ENCODE results near the gene SAE1. TPM values are rescaled to one million over a fixed set of nuclear protein-coding genes. Genes with fewer than 3 reads are reported as not detected.
"Not testable (repeated sequence)": the region's sequence is repeated elsewhere in the genome, so short reads cannot be mapped to it uniquely, and the experiment has no call there.

Gene SAE1
- total and polyA plus RNA-seq, 8 donors = 16.2 to 373 (median 43.5) TPM

GRCh38 chr19:47243364-47243775 lies 112.7 kb downstream of the SAE1 start:
- H3K27ac ChIP-seq = peak overlapping the region; percentile 29 to 80 (median 70)
- 17 to 23% (median 22%) methylated on average over 6 to 9 of the region's 9 CpGs for WGBS, 5 donors
- TF ChIP-seq POLR2A (IDR thresholded peaks at IDR 0.05) = no peak
- TF ChIP-seq POLR2AphosphoS5 (IDR thresholded peaks at IDR 0.05) = no peak
- no peak for TF ChIP-seq EP300 (IDR thresholded peaks at IDR 0.05)
- TF ChIP-seq, protein P1, sequence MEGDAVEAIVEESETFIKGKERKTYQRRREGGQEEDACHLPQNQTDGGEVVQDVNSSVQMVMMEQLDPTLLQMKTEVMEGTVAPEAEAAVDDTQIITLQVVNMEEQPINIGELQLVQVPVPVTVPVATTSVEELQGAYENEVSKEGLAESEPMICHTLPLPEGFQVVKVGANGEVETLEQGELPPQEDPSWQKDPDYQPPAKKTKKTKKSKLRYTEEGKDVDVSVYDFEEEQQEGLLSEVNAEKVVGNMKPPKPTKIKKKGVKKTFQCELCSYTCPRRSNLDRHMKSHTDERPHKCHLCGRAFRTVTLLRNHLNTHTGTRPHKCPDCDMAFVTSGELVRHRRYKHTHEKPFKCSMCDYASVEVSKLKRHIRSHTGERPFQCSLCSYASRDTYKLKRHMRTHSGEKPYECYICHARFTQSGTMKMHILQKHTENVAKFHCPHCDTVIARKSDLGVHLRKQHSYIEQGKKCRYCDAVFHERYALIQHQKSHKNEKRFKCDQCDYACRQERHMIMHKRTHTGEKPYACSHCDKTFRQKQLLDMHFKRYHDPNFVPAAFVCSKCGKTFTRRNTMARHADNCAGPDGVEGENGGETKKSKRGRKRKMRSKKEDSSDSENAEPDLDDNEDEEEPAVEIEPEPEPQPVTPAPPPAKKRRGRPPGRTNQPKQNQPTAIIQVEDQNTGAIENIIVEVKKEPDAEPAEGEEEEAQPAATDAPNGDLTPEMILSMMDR (IDR thresholded peaks at IDR 0.05) = no peak
- DNase-seq = no peak
- intact Hi-C loops (cut with DNase I; ENCODE audit: low total_unique reads) = no loop called here
- no peaks in the 10 kb centered on the region for H3K36me3 ChIP-seq
- H3K27me3 ChIP-seq = peaks cover 0 to 32% (median 17%) of the 10 kb centered on the region in 3 donors
- no peaks in the 10 kb centered on the region for H3K9me3 ChIP-seq
- peak overlapping the region; percentile 15 to 34 (median 25) for H3K4me3 ChIP-seq
- H3K4me1 ChIP-seq = peaks cover 45 to 64% (median 55%) of the 10 kb centered on the region in 4 donors

- TF ChIP-seq, protein P1 (IDR thresholded peaks at IDR 0.05) = peak in 6 of 7 experiments; percentile 45 to 99 (median 98)
- peak; percentile 68 to 88 (median 71) for TF ChIP-seq POLR2AphosphoS5 (IDR thresholded peaks at IDR 0.05)
- TF ChIP-seq POLR2A (IDR thresholded peaks at IDR 0.05) = no peak
- DNase-seq = peak; percentile 91 to 98
- Histone ChIP-seq H3K4me3 (peak overlapping the region; percentile 23 to 34 (median 26)), H3K27ac (peak overlapping the region; percentile 13 to 80 (median 70)), H3K27me3 (peaks cover 0 to 32% (median 17%) of the 10 kb centered on the region in 3 donors), H3K9me3 (no peaks in the 10 kb centered on the region), H3K4me1 (peaks cover 45 to 64% (median 54%) of the 10 kb centered on the region in 4 donors), H3K36me3 (no peaks in the 10 kb centered on the region)
- intact Hi-C loops (cut with DNase I; ENCODE audit: low total_unique reads) = no loop called here
- WGBS, 5 donors = 2 to 3% (median 2%) methylated on average over 29 to 46 of the region's 46 CpGs
Observed at GRCh38 chr19:47243776-47244547, 113.3 kb downstream of the SAE1 start.

DNA sequence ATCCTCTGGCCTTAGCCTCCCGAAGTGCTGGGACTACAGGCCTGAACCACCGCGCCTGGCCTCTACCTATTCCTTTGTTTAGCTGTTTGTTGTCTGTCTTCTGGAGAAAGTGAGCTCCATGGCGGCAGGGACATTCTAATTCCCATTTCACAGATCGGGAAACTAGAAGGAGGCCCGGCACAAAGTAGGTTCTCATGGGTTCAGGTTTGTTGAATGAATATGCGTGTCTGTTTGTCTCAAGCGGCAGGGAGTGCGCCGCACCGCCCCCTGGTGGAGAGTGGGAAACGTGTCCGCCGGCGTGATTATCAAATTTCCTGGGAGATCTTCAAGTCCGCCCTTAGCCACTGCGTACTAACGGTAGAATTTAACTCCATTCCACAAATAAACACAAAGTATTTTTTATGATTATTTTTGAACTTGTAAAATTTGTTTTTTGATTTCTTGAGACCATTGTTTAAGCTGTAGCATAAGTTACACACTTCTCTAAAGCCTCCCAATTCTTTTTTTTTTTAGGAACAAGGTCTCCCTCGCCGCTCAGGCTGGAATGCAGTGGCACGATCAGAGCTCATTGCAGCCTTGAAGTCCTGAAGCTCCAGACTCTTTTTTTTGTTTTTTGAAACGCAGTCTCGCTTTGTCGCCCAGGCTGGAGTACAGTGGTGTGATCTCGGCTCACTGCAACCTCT lies 116.8 kb downstream of the SAE1 start:
- intact Hi-C loops (cut with DNase I; ENCODE audit: low total_unique reads) = loop anchor here (5.0 kb wide), 1 partner anchor 100 kb away; no protein-coding TSS in a partner anchor
- peak in 1 of 3 donors; percentile 34 for TF ChIP-seq POLR2AphosphoS5 (IDR thresholded peaks at IDR 0.05)
- no peak for TF ChIP-seq EP300 (IDR thresholded peaks at IDR 0.05)
- TF ChIP-seq, protein P1 (IDR thresholded peaks at IDR 0.05) = peak in 5 of 7 experiments; percentile 82 to 97 (median 89)
- 32 to 35% (median 33%) methylated on average over 25 of the region's 25 CpGs for WGBS, 5 donors

GRCh38 chr19:47253016-47253415 lies 122.4 kb downstream of the SAE1 start:
- WGBS, 5 donors = 78 to 90% (median 89%) methylated on average over 8 of the region's 8 CpGs
- DNase-seq; intact Hi-C loops (cut with DNase I; ENCODE audit: low total_unique reads); H3K36me3 ChIP-seq; H3K27me3 ChIP-seq; H3K27ac ChIP-seq; H3K9me3 ChIP-seq; H3K4me3 ChIP-seq: not testable (repeated sequence)
- H3K4me1 ChIP-seq = peaks cover 8 to 24% (median 15%) of the 10 kb centered on the region in 4 donors

More for the DNA sequence above, 116.8 kb downstream of the SAE1 start:
- no peaks in the 10 kb centered on the region for H3K36me3 ChIP-seq
- peak; percentile 85 to 92 for DNase-seq
- peaks cover 19 to 39% (median 28%) of the 10 kb centered on the region in 4 donors for H3K4me1 ChIP-seq
- no peak overlapping the region for H3K4me3 ChIP-seq
- no peaks in the 10 kb centered on the region for H3K27me3 ChIP-seq
- no peak overlapping the region for H3K27ac ChIP-seq
- H3K9me3 ChIP-seq = no peaks in the 10 kb centered on the region

Data from stomach (tissue), 9 donors.